ENCODE measurements around the gene ARHGEF4. TPM values are rescaled to one million over a fixed set of nuclear protein-coding genes. Genes with fewer than 3 reads are reported as not detected.
"Not testable (repeated sequence)": the region's sequence is repeated elsewhere in the genome, so short reads cannot be mapped to it uniquely, and the experiment has no call there.

The ARHGEF4 gene
- total RNA-seq, 2 donors from 2014 or later, result 0.63 to 1.7 TPM

- Mint-ChIP-seq H3K9me3 (no peaks in the 10 kb centered on the region), H3K4me3 (no peak overlapping the region), H3K27ac (no peak overlapping the region), H3K27me3 (ENCODE audit: low read depth) (peaks cover 25% of the 10 kb centered on the region), H3K4me1 (ENCODE audit: low read depth) (no peaks in the 10 kb centered on the region), H3K36me3 (ENCODE audit: insufficient read depth in 2 of 2) (no peaks in the 10 kb centered on the region)
- DNase-seq (no peak), ATAC-seq (replicated peaks in 1 of 2) (no peak)
Observed at GRCh38 chr2:130899306-130899705, 62.6 kb downstream of the ARHGEF4 start.

- H3K27me3 Mint-ChIP-seq (ENCODE audit: low read depth), result peaks cover 20% of the 10 kb centered on the region
- H3K9me3 Mint-ChIP-seq, result no peaks in the 10 kb centered on the region
- DNase-seq (no peak), ATAC-seq (replicated peaks in 1 of 2) (no peak)
- no peak overlapping the region for H3K4me3 Mint-ChIP-seq
- H3K4me1 Mint-ChIP-seq (ENCODE audit: low read depth), result no peaks in the 10 kb centered on the region
- H3K36me3 Mint-ChIP-seq (ENCODE audit: insufficient read depth in 2 of 2), result no peaks in the 10 kb centered on the region
- H3K27ac Mint-ChIP-seq, result no peak overlapping the region
Observed at GRCh38 chr2:130901061-130901460, 64.3 kb downstream of the ARHGEF4 start.

GRCh38 chr2:130901626-130902025 lies 64.9 kb downstream of the ARHGEF4 start:
- peaks cover 20% of the 10 kb centered on the region for H3K27me3 Mint-ChIP-seq (ENCODE audit: low read depth)
- not testable (repeated sequence) for H3K27ac Mint-ChIP-seq; H3K4me1 Mint-ChIP-seq (ENCODE audit: low read depth); H3K36me3 Mint-ChIP-seq (ENCODE audit: insufficient read depth in 2 of 2); DNase-seq; H3K4me3 Mint-ChIP-seq; ATAC-seq (replicated peaks in 1 of 2); H3K9me3 Mint-ChIP-seq

DNA sequence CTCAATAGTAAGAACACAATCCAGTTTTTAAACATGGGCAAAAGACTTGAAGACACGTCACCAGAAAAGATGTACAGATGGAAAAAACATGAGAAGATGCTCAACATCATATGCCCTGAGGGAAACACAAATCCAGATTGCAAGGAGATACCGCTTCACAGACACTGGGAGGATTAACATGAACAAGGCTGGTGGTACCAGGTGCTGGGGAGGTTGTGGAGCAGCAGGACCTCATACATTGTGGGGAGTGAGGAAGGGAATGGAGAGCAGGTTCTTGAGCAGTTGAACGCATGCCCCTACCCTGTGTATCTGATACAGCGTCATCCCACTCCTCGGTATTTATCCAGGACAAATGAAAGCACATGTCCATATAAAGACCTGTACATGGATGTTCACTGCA lies 72.1 kb downstream of the ARHGEF4 start:
- H3K36me3 Mint-ChIP-seq (ENCODE audit: insufficient read depth in 2 of 2), result no peaks in the 10 kb centered on the region
- no peaks in the 10 kb centered on the region for H3K9me3 Mint-ChIP-seq
- H3K27ac Mint-ChIP-seq, result no peak overlapping the region
- H3K27me3 Mint-ChIP-seq (ENCODE audit: low read depth), result peaks cover 11% of the 10 kb centered on the region
- DNase-seq (no peak), ATAC-seq (replicated peaks in 1 of 2) (no peak)
- H3K4me3 Mint-ChIP-seq, result no peak overlapping the region
- H3K4me1 Mint-ChIP-seq (ENCODE audit: low read depth), result no peaks in the 10 kb centered on the region

DNA sequence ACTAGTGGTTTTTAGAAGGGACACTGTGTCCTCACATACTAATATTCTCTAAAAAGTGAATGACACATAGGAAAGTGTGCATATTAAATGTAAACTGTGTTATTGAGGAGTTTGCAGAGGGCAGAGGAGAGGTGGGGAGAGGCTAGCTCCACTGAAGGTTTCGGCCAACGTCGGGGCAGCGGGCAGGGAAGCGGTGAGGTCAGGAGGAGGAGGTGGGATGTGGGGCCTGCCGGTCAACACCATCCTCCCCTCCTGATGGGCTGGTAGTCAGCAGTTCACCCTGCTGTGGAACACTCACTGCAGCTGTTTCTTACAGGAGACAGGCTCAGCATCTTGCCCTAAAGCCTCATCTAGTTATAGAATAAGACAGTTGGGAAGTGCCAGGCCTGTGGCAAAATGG lies 74.2 kb downstream of the ARHGEF4 start:
- Mint-ChIP-seq H3K9me3 (no peaks in the 10 kb centered on the region), H3K27ac (no peak overlapping the region), H3K36me3 (ENCODE audit: insufficient read depth in 2 of 2) (no peaks in the 10 kb centered on the region), H3K4me3 (no peak overlapping the region), H3K4me1 (ENCODE audit: low read depth) (no peaks in the 10 kb centered on the region), H3K27me3 (ENCODE audit: low read depth) (peaks cover 19% of the 10 kb centered on the region)
- no peak for DNase-seq
- no peak for ATAC-seq (replicated peaks in 1 of 2)

DNA sequence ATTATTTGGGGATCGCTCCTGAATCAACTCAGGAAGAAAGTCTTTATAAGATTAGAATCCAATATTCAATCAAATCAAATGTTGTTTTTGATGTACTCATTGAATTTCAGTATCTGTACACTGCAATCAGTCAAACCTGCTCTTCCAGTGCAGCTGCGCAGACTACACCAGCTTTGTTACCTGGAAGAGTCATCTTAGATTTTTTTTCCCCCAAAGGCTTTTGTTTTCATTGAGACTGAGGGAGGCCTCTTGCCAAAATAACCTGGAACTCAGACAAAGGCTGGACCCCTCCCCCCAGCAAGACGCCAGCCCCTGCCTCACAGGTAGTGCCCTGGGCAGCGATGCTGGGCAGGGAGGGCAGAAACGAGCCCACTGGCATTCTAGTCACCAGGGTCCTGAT lies 74.8 kb downstream of the ARHGEF4 start:
- Mint-ChIP-seq H3K27me3 (ENCODE audit: low read depth) (peaks cover 19% of the 10 kb centered on the region), H3K27ac (no peak overlapping the region), H3K4me3 (no peak overlapping the region), H3K36me3 (ENCODE audit: insufficient read depth in 2 of 2) (no peaks in the 10 kb centered on the region), H3K4me1 (ENCODE audit: low read depth) (no peaks in the 10 kb centered on the region), H3K9me3 (no peaks in the 10 kb centered on the region)
- no peak for DNase-seq
- ATAC-seq (replicated peaks in 1 of 2), result no peak

GRCh38 chr2:130911996-130912395 lies 75.3 kb downstream of the ARHGEF4 start:
- ATAC-seq (replicated peaks in 1 of 2), result no peak
- DNase-seq, result no peak
- Mint-ChIP-seq H3K4me1 (ENCODE audit: low read depth) (no peaks in the 10 kb centered on the region), H3K9me3 (no peaks in the 10 kb centered on the region), H3K4me3 (no peak overlapping the region), H3K27me3 (ENCODE audit: low read depth) (peaks cover 19% of the 10 kb centered on the region), H3K27ac (no peak overlapping the region), H3K36me3 (ENCODE audit: insufficient read depth in 2 of 2) (no peaks in the 10 kb centered on the region)

- Mint-ChIP-seq H3K27me3 (ENCODE audit: low read depth) (peaks cover 19% of the 10 kb centered on the region), H3K4me3 (no peak overlapping the region), H3K36me3 (ENCODE audit: insufficient read depth in 2 of 2) (no peaks in the 10 kb centered on the region), H3K27ac (no peak overlapping the region), H3K9me3 (no peaks in the 10 kb centered on the region), H3K4me1 (ENCODE audit: low read depth) (no peaks in the 10 kb centered on the region)
- ATAC-seq (replicated peaks in 1 of 2) (no peak), DNase-seq (no peak)
Observed at GRCh38 chr2:130912471-130912870, 75.8 kb downstream of the ARHGEF4 start.

GRCh38 chr2:130913891-130914290 lies 77.2 kb downstream of the ARHGEF4 start:
- Mint-ChIP-seq H3K4me3 (no peak overlapping the region), H3K9me3 (no peaks in the 10 kb centered on the region), H3K27ac (no peak overlapping the region), H3K4me1 (ENCODE audit: low read depth) (no peaks in the 10 kb centered on the region), H3K36me3 (ENCODE audit: insufficient read depth in 2 of 2) (no peaks in the 10 kb centered on the region), H3K27me3 (ENCODE audit: low read depth) (peaks cover 15% of the 10 kb centered on the region)
- ATAC-seq (replicated peaks in 1 of 2) (no peak), DNase-seq (no peak)

- Mint-ChIP-seq H3K4me1 (ENCODE audit: low read depth) (no peaks in the 10 kb centered on the region), H3K27me3 (ENCODE audit: low read depth) (peaks cover 8% of the 10 kb centered on the region), H3K27ac (no peak overlapping the region), H3K36me3 (ENCODE audit: insufficient read depth in 2 of 2) (no peaks in the 10 kb centered on the region), H3K4me3 (no peak overlapping the region), H3K9me3 (no peaks in the 10 kb centered on the region)
- DNase-seq (no peak), ATAC-seq (replicated peaks in 1 of 2) (no peak)
Observed at GRCh38 chr2:130915149-130915548, 78.4 kb downstream of the ARHGEF4 start.

DNA sequence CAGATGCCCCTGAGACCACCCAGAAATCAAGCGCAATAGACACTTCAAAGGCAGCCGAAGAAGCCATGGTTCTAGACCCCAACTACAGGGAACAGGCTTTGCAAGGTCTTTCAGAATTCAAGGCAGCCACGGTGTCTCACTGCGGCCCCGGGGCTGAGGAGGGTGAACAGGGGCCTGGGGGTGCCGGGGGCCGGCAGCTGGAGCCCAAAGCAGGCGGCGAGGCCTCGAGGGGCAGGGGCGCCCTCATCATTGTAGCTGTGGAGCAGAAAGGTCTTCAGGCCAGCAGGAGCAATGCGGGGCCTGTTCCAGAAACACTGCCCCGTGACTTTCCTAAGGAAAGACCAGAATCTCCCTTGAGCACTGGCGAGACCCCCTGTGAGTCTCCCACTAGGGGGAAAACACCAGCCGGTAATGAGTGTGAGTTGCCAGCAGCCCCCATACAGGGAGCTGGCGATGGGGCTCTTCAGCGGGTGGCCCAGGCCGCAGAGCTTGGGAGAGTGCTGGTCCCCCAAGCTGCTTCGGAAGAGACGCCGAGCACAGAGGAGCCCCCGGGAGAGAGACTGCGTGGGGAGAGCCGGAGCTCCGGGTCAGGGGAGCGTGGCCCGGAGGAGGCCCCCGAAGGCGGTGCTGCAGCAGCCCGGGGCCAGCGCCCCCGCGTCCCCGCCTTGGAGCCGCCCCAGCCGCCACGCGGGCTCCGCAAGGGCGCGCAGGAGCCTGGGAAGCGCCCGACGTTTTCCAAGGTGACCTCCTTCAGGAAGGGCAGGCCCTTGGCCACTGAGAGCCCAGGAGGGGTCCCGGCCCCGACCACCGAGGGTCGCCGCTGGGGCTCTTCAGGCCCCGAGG lies 79.1 kb downstream of the ARHGEF4 start:
- no peaks in the 10 kb centered on the region for H3K9me3 Mint-ChIP-seq
- peaks cover 8% of the 10 kb centered on the region for H3K27me3 Mint-ChIP-seq (ENCODE audit: low read depth)
- no peak for DNase-seq
- ATAC-seq (replicated peaks in 1 of 2), result no peak
- no peak overlapping the region for H3K4me3 Mint-ChIP-seq
- H3K36me3 Mint-ChIP-seq (ENCODE audit: insufficient read depth in 2 of 2), result no peaks in the 10 kb centered on the region
- H3K4me1 Mint-ChIP-seq (ENCODE audit: low read depth), result no peaks in the 10 kb centered on the region
- H3K27ac Mint-ChIP-seq, result no peak overlapping the region

GRCh38 chr2:130916438-130916705 lies 79.7 kb downstream of the ARHGEF4 start:
- H3K4me1 Mint-ChIP-seq (ENCODE audit: low read depth), result no peaks in the 10 kb centered on the region
- H3K4me3 Mint-ChIP-seq, result no peak overlapping the region
- ATAC-seq (replicated peaks in 1 of 2) (no peak), DNase-seq (no peak)
- H3K9me3 Mint-ChIP-seq, result no peaks in the 10 kb centered on the region
- peaks cover 8% of the 10 kb centered on the region for H3K27me3 Mint-ChIP-seq (ENCODE audit: low read depth)
- no peaks in the 10 kb centered on the region for H3K36me3 Mint-ChIP-seq (ENCODE audit: insufficient read depth in 2 of 2)
- H3K27ac Mint-ChIP-seq, result no peak overlapping the region

GRCh38 chr2:130917006-130917688 lies 80.4 kb downstream of the ARHGEF4 start:
- no peak for ATAC-seq (replicated peaks in 1 of 2)
- no peak overlapping the region for H3K27ac Mint-ChIP-seq
- peaks cover 8% of the 10 kb centered on the region for H3K27me3 Mint-ChIP-seq (ENCODE audit: low read depth)

DNA sequence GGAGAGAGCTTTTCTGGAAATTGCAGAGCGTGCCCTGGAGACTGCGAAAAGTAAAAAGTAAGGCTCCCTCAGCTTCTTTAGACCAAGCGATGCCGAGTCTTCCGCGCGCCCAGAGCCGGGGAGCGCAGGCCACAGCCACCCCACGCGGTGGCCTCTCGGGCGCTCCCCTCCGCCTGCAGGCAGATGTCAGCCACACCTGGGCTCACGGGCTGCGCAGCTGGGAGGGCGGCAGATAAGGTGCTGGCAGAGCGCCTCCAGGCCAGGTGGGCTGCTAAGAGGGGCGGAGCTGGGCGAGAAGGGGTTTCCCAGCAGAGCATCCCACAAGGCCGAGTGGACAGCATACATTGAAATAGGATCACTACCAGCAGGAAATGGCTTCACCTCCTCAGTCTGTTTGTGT lies 81.7 kb downstream of the ARHGEF4 start:
- no peaks in the 10 kb centered on the region for H3K36me3 Mint-ChIP-seq (ENCODE audit: insufficient read depth in 2 of 2)
- H3K4me1 Mint-ChIP-seq (ENCODE audit: low read depth), result no peaks in the 10 kb centered on the region
- H3K27ac Mint-ChIP-seq, result no peak overlapping the region
- peaks cover 8% of the 10 kb centered on the region for H3K27me3 Mint-ChIP-seq (ENCODE audit: low read depth)
- no peaks in the 10 kb centered on the region for H3K9me3 Mint-ChIP-seq
- no peak overlapping the region for H3K4me3 Mint-ChIP-seq
- ATAC-seq (replicated peaks in 1 of 2) (no peak), DNase-seq (no peak)

More at GRCh38 chr2:130917006-130917688, 80.4 kb downstream of the ARHGEF4 start:
- DNase-seq, result no peak
- Mint-ChIP-seq H3K4me1 (ENCODE audit: low read depth) (no peaks in the 10 kb centered on the region), H3K36me3 (ENCODE audit: insufficient read depth in 2 of 2) (no peaks in the 10 kb centered on the region), H3K4me3 (no peak overlapping the region), H3K9me3 (no peaks in the 10 kb centered on the region)
